Mononuclear cell (primary cell): ENCODE measurements around the gene GPATCH2. TPM values are rescaled to one million over a fixed set of nuclear protein-coding genes. Genes with fewer than 3 reads are reported as not detected.
"Not testable (repeated sequence)": the region's sequence is repeated elsewhere in the genome, so short reads cannot be mapped to it uniquely, and the experiment has no call there.

Source experiments
- H3K27me3 ChIP-seq: 2 replicates; pipeline ENCODE4 v1.6.0; 2011; ENCODE audit warnings: low read length, control low read depth; ENCODE audit not compliant: insufficient read depth
- H3K4me1 ChIP-seq: 2 replicates; pipeline ENCODE4 v1.5.1; 2011; ENCODE audit warnings: mild to moderate bottlenecking, low read length, control low read depth; ENCODE audit not compliant: insufficient read depth
- H3K4me3 ChIP-seq: 2 replicates; pipeline ENCODE4 v1.5.1; 2011; ENCODE audit warnings: mild to moderate bottlenecking, low read length, moderate library complexity
- H3K9me3 ChIP-seq: 2 replicates; pipeline ENCODE4 v1.5.1; 2011; ENCODE audit warnings: low read depth, mild to moderate bottlenecking, control low read depth, low read length
- total RNA-seq: library from RNA; depleted of rRNA; stranded (reverse); fragments of >200 nt; gene quantifications from one replicate; pipeline ENCODE4 v1.2.3, GENCODE V29; 2012

Gene GPATCH2
- total RNA-seq, 1 donor, result 14.3 TPM

- Histone ChIP-seq H3K4me1 (no peaks in the 10 kb centered on the region), H3K4me3 (no peak overlapping the region), H3K9me3 (no peaks in the 10 kb centered on the region), H3K27me3 (no peaks in the 10 kb centered on the region)
Observed at GRCh38 chr1:217407534-217408001, 223.3 kb downstream of the GPATCH2 start.

GRCh38 chr1:217403026-217403720 lies 227.7 kb downstream of the GPATCH2 start:
- Histone ChIP-seq H3K4me3 (no peak overlapping the region), H3K4me1 (no peaks in the 10 kb centered on the region), H3K27me3 (no peaks in the 10 kb centered on the region), H3K9me3 (no peaks in the 10 kb centered on the region)

GRCh38 chr1:217402301-217402700 lies 228.6 kb downstream of the GPATCH2 start:
- Histone ChIP-seq H3K27me3 (no peaks in the 10 kb centered on the region), H3K4me3 (no peak overlapping the region), H3K9me3 (no peaks in the 10 kb centered on the region), H3K4me1 (no peaks in the 10 kb centered on the region)

- H3K27me3 ChIP-seq, result no peaks in the 10 kb centered on the region
Observed at GRCh38 chr1:217393896-217394295, 237.0 kb downstream of the GPATCH2 start.

GRCh38 chr1:217392441-217392840 lies 238.4 kb downstream of the GPATCH2 start:
- Histone ChIP-seq H3K9me3 (no peaks in the 10 kb centered on the region), H3K4me1 (no peaks in the 10 kb centered on the region), H3K27me3 (no peaks in the 10 kb centered on the region), H3K4me3 (no peak overlapping the region)

More at GRCh38 chr1:217393896-217394295, 237.0 kb downstream of the GPATCH2 start:
- Histone ChIP-seq H3K4me1 (no peaks in the 10 kb centered on the region), H3K4me3 (no peak overlapping the region), H3K9me3 (no peaks in the 10 kb centered on the region)

GRCh38 chr1:217389895-217390294 lies 241.0 kb downstream of the GPATCH2 start:
- Histone ChIP-seq H3K27me3 (no peaks in the 10 kb centered on the region), H3K9me3 (no peaks in the 10 kb centered on the region), H3K4me3 (no peak overlapping the region), H3K4me1 (no peaks in the 10 kb centered on the region)

- H3K4me3 ChIP-seq, result no peak overlapping the region
- no peaks in the 10 kb centered on the region for H3K27me3 ChIP-seq
- no peaks in the 10 kb centered on the region for H3K9me3 ChIP-seq
- H3K4me1 ChIP-seq, result no peaks in the 10 kb centered on the region
Observed at GRCh38 chr1:217388522-217389065, 242.3 kb downstream of the GPATCH2 start.

GRCh38 chr1:217381773-217382172 lies 249.1 kb downstream of the GPATCH2 start:
- H3K4me1 ChIP-seq, H3K27me3 ChIP-seq, H3K4me3 ChIP-seq, H3K9me3 ChIP-seq: not testable (repeated sequence)

GRCh38 chr1:217379804-217380203 lies 251.1 kb downstream of the GPATCH2 start:
- not testable (repeated sequence) for H3K9me3 ChIP-seq, H3K4me3 ChIP-seq, H3K4me1 ChIP-seq, H3K27me3 ChIP-seq

- no peak overlapping the region for H3K4me3 ChIP-seq
- H3K9me3 ChIP-seq, result peaks cover 7% of the 10 kb centered on the region
- no peaks in the 10 kb centered on the region for H3K27me3 ChIP-seq
Observed at GRCh38 chr1:217379336-217379735, 251.6 kb downstream of the GPATCH2 start.

More at GRCh38 chr1:217379336-217379735, 251.6 kb downstream of the GPATCH2 start:
- no peaks in the 10 kb centered on the region for H3K4me1 ChIP-seq

Other genes starting within 250 kb of the GPATCH2 start
- gene SPATA17, start 254 bp upstream of the GPATCH2 start, total RNA-seq, result under 0.01 TPM